ENCODE measurements around the gene GRAMD1B.

Gene GRAMD1B

GRCh38 chr11:123429913-123430720 lies at the start of gene GRAMD1B:
TSS of gene GRAMD1B (plus strand) at chr11:123430269. CDS start at chr11:123430793, 524 bp downstream.
- peak; percentile 38 for DNase-seq (ENCODE audit: low read depth)

DNA sequence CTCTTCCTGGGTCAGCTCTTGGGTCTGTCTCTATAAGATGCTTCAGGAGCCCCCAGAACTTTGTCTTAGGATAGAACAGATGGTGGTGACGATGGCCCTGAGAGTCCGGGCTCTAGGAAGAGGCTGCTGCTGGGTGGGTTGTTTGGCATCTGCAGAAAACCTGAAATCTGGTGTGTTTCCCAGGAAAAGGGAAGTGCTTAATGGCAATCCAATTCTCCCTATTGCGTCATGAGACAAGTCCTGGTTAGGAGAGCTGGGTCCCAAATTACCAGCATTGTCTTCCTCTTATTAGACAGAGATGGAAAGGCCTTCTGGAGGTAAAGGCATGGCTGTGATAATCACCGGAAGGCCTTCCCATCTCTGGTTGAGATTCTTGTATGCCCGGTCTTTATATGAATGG lies 48.9 kb upstream of the GRAMD1B start:
- DNase-seq (ENCODE audit: low read depth), result no peak

DNA sequence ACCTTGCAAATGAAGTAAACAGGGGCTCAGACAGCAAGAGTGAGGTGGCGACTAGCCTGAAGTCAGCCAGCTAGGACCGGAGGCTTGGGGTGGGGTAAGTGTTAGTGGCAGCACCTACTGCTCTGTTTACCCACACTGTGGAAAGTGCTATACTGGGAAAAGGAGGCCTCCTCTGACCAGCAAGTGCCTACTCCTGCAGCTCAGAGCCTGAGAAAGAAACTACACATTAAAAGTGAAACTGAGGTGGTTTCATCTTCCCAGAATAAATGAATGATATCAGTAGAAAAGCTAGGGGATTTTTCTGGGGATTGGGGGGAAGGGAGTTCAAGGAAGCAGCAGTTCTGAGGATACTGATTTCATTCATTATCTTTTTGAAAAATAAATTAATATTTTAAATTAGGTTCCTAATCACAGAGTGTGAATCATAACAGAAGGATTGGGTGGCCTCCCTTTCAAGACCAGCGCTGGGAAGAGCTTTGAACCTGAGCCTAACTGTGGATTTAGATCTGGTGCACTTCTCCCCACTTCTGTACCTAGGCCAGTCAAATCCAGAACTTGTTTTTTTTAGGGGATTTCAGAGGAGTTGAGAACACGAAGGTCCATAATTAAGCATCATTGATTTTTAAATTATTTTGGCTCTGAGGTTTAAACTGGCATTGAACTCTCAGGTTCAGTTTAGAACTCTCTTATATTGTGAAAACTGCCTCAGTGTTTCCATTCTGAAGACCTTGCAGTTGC lies 48.1 kb upstream of the GRAMD1B start:
- DNase-seq (ENCODE audit: low read depth), result no peak

DNA sequence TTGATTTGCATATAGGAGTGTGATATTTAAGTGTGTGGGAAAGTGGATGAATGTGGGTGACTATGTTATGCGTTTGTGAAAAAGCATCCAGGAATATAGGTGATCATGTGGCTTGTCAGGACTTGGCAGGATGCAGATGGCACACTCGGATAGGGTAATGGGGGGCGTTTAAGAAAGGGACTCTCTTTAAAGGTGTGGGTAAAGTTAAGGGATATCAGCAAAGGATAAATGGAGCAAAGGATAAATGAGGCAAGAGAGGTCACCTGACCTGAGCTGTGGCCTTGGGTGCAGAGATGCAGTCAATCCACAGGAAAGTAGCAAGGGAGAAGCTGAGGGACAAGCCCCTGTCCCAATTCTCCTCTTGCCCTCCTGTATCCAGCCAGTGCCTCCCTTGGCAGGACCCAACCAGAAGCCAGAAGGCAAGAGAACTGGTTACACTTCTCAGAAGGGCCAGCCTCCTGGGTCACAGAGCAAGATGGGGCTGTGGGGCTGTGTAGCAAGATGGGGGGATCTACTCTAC lies 47.5 kb upstream of the GRAMD1B start:
- DNase-seq (ENCODE audit: low read depth), result no peak

DNA sequence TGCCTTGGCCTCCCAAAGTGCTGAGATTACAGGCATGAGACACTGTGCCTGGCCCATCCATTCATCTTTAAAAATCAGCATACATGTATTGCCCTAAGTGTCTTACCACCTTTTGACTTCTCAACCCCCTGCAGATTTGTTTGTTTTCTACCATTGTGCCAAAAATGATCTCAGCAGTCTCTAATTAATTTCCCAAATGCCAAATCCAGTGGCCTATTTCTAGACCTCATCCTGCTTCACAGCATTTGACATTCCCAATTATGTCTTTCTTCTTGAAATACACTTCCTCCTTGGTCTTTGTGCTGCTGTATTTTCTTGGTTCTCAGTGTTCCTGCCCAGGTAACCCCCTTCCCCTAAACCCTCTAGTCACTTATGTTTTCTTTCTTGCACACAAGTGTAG lies 46.0 kb upstream of the GRAMD1B start:
- no peak for DNase-seq (ENCODE audit: low read depth)

DNA sequence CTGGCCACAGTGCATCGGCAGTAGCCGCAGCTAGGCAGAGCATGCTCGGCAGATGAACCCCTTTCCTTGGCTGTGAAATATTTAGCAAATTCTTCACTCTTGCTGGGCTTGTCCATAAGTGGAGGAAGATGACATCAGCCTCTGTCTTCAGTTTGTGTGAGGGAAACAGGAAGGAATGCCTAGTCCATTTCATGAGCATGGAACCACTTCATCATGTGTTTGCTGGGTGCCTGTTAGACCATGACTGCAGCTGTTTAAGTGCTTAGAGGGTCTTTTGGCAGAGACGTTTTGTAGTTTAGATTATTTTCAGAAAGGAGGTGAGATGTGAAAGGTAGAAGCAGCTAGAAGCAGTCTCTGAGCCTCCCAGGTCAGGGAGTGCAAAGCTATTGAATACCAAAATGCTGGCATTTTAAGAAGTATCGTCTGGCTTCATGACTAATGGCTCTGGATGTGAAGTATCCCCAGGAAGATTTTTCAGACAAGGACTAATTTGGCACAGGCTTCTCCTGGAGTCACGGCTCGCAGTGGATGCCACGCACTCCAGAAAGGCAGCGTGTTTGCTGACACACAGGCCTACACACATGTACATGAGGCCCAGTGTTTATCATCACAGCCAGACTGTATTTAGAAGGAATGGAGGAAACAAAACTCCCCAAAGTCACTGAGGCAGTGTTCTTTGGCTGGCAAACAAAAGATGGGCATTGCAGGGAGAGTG lies 43.1 kb upstream of the GRAMD1B start:
- no peak for DNase-seq (ENCODE audit: low read depth)

GRCh38 chr11:123388640-123389039 lies 41.4 kb upstream of the GRAMD1B start:
- DNase-seq (ENCODE audit: low read depth), result no peak

DNA sequence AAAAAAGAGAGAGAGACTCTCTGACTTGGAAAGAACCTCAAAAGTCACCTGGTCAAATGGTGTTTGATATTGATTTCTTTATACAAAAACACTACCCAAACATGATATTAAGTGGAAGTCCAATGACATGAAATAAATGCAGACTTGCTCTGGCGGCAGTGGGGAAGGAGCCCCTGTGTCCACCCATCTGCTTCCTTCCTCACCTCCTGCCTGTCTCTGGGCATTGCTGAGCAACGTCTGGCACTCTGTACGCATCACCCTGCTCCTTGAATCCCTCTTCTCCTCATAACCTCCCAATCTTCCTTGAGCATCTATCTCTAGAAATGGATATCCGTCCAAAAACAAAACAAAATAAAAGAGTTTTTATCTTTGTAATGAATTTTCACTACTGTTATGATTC lies 39.9 kb upstream of the GRAMD1B start:
- no peak for DNase-seq (ENCODE audit: low read depth)

GRCh38 chr11:123391646-123392348 lies 38.3 kb upstream of the GRAMD1B start:
- DNase-seq (ENCODE audit: low read depth), result no peak

DNA sequence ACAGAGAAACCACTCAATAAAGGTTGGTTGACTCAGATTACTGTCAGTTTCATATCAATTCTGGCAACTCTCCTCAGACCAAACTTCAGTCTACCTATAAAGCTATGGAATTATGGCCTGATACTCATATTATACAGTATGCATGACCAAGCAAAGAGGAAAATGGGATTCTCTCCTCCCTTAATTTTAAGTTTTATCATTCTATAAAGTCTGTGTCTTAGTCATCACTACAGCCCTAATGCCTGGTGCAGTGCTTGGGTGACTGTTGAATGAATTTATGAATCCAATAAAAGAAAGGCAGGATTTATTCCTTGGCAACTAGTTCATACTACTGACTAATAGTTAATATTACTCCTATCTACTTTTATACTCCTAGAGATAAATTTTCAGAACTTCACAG lies 37.6 kb upstream of the GRAMD1B start:
- DNase-seq (ENCODE audit: low read depth), result no peak

GRCh38 chr11:123392844-123393243 lies 37.2 kb upstream of the GRAMD1B start:
- DNase-seq (ENCODE audit: low read depth), result no peak

DNA sequence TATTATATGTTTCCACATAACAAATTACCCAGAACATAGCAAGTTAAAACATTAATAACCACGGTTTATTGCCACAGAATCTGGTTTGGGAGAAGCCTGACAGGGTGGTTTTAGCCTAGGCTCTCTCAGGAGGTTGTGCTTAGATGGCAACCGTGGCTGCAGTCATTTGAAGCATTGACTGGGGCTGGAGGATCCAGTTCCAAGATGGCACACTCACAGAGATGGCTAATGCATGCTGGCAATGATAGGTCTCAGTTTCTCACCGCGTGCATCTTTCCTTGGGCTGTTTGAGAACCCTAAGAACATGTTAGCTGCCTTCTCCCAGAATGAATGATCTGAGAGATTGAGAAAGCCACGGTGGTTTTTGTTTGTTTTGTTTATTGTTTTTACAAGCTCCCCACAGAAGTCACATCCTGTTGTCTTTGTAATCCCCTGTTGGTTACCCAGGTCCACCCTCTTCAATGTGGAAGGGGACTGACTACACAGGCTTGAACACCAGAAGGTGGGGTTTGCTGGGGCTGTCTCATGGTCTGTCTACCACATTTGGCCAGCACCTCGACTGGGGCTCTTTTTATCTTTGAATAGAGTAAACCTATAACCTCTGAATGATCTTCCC lies 36.6 kb upstream of the GRAMD1B start:
- no peak for DNase-seq (ENCODE audit: low read depth)

DNA sequence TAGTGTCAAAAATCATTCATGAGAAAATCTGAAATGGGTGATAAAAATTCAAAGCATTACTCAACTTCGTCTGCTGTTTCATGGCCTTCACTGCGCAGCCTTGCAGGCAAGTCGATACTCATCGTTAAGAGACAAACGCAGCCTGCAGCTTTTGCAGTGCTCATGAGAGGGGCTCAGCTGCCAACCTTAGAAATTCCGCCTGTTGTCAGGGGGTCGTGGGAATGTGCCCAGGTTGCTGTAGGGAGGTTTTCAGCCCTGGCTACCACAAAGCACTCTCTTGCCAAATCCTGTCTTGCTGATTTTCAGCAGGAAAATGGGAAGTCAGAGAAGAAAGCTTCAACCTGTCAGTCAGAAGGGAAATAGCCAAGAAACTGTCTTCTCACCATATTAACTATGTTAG lies 25.4 kb upstream of the GRAMD1B start:
- DNase-seq (ENCODE audit: low read depth), result no peak

GRCh38 chr11:123405123-123405592 lies 24.9 kb upstream of the GRAMD1B start:
- DNase-seq (ENCODE audit: low read depth), result no peak

DNA sequence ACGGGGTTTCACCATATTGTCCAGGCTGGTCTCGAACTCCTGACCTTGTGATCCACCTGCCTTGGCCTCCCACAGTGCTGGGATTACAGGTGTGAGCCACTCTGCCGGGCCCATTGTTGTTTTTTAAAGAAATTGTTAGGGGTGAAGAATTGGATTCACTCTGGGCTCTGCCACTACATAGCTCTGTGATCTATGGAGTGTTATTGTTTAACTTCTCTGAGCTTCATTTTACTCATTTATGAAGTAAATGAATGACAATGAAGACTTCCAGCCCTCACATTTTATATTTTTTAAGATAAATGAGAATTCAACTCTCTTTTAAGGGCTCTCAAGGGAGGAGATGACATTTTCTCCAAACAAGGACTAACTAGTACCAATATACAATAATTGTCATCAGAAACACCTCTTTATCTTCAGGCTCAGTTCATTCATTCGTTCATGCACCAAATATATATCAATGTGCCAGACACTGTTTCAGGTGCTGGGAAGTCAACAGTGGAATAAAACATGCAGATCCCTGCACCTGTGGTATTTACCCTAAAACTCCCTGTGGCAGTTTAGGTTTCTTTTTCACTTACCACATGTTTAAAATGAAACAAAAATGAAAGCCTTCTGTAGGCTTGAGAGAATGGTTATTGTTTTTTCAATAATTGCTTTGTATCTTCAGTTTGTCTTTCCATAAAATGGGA lies 23.5 kb upstream of the GRAMD1B start:
- no peak for DNase-seq (ENCODE audit: low read depth)

DNA sequence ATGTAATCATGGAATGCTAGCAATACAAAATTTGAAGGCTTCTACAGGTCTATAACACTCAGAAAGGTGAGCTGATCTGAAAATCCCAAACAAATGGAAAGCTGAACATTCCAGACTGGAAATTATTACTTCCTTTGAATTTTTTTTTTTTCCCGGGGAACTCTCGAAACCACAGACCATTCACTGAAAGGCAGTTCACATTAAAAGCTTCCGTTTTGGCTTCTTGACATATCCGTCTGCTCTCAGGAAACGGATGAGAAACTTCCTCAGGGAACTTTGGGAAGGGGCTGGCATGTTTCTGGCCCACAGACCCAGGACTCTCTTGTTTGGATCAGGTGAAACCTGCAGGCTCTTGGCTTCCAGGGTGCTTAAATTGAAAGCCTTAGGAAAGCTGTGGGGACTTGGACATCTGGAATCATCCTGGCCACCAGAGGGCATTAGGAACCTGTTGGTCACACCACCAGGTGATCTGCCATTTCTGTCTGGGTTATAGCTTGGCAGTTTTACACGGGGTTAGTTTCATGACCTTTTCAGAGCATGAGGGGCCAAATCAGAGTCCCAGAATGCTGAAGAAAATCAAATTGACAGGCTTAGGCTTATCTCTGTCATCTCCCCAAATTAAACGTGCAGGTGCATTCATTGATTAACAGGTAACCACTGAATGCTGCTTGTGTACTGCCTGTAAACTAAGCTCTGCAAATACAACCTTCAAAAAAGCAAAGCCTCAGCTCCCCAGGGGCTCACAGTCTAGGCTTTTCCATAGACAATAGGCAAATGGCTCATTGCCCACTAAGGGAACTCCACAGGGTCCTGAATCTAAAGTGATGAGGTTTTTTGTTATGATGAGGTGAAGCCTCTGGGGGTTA lies 22.7 kb upstream of the GRAMD1B start:
- no peak for DNase-seq (ENCODE audit: low read depth)

DNA sequence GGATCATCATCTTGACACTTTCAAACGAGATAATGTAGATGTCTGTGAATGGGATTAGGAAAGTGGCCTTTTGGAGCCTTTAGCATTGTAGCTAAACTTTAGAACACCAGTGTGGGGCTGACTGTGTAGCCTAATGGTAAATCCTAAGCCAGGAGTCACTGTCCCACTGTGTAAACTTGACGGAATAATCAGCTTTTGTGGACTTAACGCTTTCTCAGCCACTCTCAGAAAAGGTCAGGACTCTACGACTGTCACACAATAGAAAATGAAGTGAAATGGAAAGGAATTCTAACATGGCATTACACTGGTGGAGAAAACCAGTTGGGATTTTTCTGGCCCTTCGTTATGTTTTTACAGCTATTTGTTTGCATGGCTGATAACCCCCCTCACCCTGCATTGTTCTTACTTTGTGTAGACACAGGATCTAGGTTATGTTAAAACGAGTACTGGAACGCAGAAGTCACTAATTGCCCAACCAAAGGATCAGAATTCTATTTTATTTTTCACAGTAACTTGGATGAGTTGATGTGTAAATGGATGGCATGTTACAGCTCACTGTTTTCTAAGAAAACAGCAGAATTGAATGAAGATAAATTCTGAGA lies 22.0 kb upstream of the GRAMD1B start:
- no peak for DNase-seq (ENCODE audit: low read depth)

DNA sequence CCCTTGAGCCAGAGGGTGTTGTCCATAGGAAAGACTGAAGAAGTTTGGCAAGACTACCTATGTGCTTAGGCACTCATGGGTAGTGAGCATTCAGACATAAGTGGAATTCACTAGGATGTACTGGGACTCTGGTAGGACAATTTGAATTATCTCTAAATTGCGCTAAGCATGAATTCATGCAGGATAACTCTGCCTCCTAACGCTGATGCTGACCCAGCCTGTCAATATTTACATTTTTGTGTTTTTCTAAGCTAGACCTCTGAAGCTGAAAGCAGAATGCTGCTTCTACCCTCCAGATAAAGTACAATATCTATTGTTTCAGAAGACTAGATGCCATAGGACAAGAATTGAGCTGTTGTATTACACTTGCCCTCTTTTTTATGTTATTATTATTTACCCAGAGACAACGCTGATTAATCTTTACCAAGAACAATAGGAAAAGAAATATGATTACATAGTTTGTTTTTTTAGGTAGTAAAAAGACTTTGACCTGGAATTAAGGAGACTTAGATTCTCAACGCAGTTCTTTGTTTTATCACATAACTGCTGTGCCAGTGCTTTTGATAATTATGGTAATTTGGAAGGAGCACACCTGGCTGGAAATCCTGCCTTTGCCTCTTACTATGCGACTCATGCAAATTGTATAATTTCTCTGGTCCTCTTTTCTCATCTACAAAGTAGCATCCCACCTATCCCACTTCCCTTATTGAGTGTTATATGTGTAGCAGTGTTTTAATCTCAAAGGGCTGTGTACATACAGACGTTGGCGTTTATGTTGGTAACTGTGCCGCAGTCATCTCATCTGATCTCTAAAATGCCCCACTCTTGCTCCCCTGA lies 21.2 kb upstream of the GRAMD1B start:
- DNase-seq (ENCODE audit: low read depth), result no peak
